GM19395 (cell line): ENCODE measurements around the gene ZNF662.

ENCODE experiments used
- ATAC-seq: cut with Tn5 transposase; IDR thresholded peaks from one replicate; pipeline ENCODE4 v1.9.1; 2021; ENCODE audit warnings: mild to moderate bottlenecking, moderate library complexity; ENCODE audit not compliant: unreplicated experiment

Gene ZNF662

DNA sequence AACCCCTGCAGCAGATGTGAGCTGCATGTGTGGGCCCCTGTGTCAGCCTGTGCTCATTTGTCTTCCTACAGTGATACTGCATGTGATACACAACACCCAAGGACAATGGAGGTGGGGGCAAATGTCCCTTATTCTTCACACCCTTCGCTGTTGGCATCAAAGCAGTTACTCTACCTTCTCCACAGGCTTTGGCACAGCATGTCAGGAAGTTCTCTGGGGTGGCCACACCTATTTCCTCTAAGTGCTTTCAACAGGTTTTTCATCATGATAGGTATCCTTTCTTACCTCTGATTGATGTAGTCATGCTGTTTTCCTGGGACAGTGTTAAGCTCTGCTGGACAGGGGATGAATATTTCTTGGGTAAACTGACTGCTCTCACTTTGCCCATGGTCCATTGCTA, 29.5 kb downstream of the ZNF662 start:
- no peak for ATAC-seq

DNA sequence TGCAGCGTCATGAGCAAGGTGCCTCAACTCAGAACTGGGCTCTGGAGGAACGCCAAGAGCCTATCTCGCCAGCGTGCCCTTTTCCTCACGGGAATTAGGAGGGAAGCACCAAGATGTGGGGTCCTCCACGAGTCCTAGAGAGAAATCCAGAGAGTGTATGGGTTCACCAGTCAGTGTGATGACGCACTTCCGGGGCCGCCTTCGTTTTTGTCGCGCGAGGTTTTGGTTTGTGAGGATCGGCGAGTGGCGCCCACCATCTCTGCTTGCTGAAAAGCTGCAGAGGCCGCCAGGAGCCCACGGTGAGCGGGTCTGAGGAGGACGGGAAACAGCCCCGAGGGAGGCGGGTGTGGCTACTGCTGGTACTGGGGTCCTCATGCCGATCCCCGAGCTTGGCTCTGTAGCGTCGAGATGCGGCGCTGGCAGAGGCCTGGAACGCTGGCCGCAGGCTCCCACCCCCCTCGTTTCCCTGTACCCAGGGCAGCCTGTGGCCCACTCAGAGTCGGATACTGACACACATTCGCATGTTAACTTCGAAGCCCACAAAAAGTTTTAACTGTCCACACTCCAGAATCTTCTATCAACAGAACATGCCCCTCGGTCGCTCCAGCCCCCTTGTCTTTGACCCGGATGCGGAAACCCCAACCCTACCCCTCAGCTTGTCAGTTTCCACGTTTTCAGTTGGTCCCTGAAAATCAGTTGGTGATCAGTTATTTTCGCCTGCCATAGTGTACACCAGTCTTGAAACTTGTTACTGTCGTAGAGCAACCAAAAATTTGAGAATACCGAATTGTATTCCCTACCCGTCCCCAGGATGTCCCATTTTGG, 30.4 kb downstream of the ZNF662 start:
- ATAC-seq: no peak

DNA sequence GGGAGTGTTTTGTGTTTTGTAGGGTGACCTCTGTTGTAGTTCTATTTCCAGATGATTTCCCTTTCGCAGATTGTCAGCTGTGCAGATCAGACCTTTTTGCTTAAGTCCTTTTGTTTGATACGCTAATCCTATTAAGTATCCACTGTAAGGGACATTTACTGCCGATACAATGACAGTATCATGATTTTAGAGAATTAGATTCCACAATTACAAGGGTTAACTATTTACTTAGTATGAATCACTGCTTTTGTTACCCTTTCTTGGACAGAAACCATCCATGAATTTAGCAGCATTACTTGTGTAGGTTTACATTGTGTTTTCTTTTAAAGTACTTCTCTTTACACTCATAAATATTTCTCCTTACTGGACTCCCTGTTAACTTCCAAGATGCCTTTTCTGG, 31.4 kb downstream of the ZNF662 start:
- ATAC-seq: no peak

DNA sequence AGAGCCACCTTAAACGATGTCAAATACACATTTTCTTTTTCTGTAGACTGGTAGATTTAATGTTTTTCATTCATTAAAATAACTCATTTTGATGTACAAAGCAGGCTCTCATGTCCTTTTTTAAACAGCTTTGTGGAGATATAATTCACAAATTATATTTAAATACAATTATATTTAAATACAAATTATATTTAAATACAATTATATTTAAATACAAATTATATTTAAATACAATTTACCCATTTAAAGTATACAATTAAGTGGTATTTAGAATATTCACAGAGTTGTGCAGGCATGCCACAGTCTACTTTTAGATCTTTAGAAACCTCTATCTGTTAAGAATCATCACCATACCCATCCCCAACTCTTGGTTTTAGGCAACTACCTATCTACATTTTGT, 36.8 kb downstream of the ZNF662 start:
- ATAC-seq: no peak

DNA sequence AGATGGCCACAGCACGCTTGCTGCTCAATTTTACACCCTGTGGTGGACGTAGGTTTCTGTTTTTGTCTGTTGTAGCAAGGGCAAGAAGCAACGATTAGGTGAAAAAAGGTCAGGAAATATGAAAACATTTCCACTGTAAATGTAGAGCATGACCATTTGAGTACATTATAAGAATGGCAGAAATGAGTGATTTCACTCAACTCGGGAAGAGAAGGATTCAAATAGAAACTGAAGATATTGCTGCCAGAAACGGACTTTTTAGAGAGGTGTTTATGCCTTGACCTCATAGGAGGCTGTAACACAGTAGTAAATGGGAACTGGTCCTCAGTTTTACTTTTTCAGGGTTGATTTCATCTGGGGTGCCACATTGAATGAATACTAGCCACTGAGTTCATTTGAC, 40.1 kb downstream of the ZNF662 start:
- no peak for ATAC-seq

DNA sequence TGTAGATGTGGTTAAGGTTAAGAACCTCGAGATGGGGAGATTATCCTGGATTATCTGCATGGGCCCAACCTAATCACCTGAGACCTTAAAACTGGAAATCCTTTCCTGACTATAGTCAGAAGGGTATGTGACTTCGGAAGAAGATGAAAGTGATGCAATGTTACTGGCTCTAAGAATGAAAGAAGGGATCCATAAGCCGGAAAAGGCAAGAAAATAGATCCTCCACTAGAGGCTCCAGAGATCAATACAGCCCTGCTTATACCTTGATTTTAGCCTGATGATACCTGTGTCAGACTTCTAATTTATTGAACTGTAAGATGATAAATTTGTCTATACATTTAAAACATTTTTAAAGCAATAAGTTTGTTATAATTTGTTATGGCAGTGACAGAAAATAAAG, 51.6 kb downstream of the ZNF662 start:
- no peak for ATAC-seq

DNA sequence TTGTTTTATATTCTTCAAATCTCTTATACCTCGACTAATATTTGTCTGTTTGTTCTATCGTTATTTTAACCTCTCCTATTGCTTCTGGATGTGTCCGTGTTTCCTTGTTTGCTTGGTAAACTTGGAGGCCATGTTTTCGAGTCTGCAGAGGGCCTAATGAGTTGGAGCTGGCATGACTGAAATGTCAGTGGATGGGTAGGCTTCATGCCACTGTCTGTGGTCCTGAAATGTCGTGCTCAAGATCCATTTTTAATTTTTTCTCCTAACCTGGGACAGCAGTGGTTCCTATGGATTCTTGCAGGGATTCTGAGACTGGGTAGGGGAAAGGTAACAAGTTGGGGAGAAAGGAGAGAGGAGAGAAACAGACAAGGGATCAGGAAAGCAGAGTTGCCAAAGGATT, 54.3 kb downstream of the ZNF662 start:
- ATAC-seq: no peak

DNA sequence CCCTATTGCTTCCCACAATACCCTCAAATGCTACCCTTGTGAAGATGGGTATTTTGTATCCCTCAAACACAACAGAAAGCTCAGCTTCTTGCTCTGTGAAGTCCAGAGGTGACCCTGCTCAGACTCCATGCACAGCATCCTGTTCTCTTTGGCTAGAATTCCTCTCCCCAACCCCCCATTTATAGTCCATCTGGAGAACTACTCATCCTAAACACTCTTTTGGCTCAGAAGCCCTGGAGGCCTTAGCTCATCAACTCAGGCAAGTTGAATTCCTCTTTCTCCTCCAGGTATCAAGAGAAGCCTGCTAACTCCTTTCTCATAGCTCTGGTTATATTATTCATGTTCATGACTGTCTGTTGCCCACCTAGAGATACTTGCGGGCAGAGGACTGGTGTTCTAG, 54.8 kb downstream of the ZNF662 start:
- no peak for ATAC-seq

DNA sequence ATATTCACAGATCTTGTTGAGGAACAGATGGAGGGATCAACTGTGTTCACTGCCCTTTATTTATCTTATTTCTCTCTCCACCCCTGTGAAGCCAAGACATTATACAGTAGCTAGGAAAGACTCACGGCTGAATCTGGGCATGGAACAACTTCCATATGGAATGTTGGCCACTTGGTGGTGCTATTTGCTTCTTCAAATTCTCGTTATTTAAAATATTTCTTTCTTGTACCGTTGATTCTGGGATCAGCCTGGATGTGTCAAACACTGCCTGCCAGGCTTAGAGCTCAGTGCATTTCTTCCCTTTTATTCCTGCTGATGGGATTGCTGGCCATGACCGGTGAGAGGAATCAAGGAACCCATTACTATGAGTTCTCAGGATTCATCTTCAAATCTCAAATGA, 55.7 kb downstream of the ZNF662 start:
- ATAC-seq: no peak

DNA sequence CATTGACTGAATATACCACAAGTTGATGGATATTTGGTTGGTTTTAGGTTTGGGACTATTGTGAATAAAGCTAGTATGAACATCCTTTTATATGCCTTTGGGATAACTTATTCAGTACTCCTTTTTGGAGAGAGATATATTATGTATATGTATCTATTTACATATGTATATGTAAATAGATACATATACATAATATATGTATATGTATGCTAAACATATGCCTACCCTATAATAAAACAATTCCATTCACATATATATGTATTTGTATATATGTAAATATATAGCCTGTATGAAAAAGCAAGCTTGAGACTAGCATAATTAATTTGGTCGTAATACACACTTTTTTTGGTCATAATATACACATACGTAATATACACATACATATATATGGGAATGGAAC, 57.3 kb downstream of the ZNF662 start:
- no peak for ATAC-seq

DNA sequence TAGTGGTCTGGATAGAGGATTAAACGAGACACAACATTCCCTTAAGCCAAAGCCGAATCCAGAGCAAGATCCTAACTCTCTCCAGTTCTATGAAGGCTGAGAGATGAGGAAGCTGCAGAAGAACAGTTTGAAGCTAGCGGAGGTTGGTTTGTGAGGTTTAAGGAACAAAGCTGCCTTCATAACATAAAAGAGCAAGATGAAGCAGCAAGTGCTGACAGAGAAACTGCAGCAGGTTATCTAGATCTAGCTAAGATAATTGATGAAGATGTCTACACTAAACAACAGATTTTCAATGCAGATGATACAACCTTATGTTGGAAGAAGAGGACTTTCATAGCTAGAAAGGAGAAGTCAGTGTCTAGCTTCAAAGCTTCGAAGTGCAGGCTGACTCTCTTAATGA, 58.3 kb downstream of the ZNF662 start:
- ATAC-seq: no peak
